Endothelial cell of umbilical vein (primary cell): Measurements from ENCODE around the gene NPPC. TPM values are rescaled to one million over a fixed set of nuclear protein-coding genes. Genes with fewer than 3 reads are reported as not detected.

Source experiments
- BruUV-seq: library from RNA; stranded (reverse); fragments of 400-500 nt; replicated peaks from 2 replicates; lab custom pipeline; 2021; lab: Mats Ljungman, UMichigan
- CTCF ChIA-PET: fragments of 300-600, 350-600 bp; sonication (Branson Sonifier 250); formaldehyde crosslinking; loops from one replicate; lab custom pipeline; 2021; ENCODE audit warnings: antibody characterized with exemption, inconsistent platforms; lab: Charles Lee
- POLR2A ChIA-PET: fragments of 300-600, 350-600 bp; sonication (Branson Sonifier 250); formaldehyde crosslinking; loops from one replicate; lab custom pipeline; 2021; ENCODE audit warnings: antibody characterized with exemption, inconsistent platforms; lab: Charles Lee
- DNase-seq: peaks from one replicate; pipeline ENCODE4 v3.0.0-alpha.2; 2011; ENCODE audit warnings: low read depth, low spot score
- FAIRE-seq: peaks from 2 replicates; lab custom pipeline; 2011; peaks lifted over from hg19 to GRCh38; lab: Jason Lieb, UNC
- H2AFZ ChIP-seq: 2 replicates; pipeline ENCODE4 v1.6.0; 2012; ENCODE audit warnings: low read depth, low read length, control low read depth, inconsistent platforms
- H3K27ac ChIP-seq: 2 replicates; pipeline ENCODE4 v1.5.1; 2011; ENCODE audit warnings: low read depth, mild to moderate bottlenecking, control low read depth, low read length, moderate library complexity; ENCODE audit not compliant: insufficient read depth
- H3K27me3 ChIP-seq, 2 experiments: 2 replicates each; pipeline versions ENCODE4 v1.6.0 to v1.6.1; 2011; ENCODE audit warnings: low read length in 2 of 2, mixed read lengths in 1 of 2; ENCODE audit not compliant: control insufficient read depth in 2 of 2, insufficient read depth in 2 of 2
- H3K36me3 ChIP-seq, 2 experiments: 2 replicates in 1 of 2; 3 replicates in 1 of 2; pipeline ENCODE4 v1.5.1; 2011; ENCODE audit warnings: low read length in 2 of 2, mild to moderate bottlenecking in 1 of 2, moderate library complexity in 1 of 2; ENCODE audit not compliant: control insufficient read depth in 2 of 2, insufficient read depth in 2 of 2; ENCODE audit errors: extremely low read depth in 1 of 2
- H3K4me1 ChIP-seq: 3 replicates; pipeline ENCODE4 v1.5.1; 2011; ENCODE audit warnings: mild to moderate bottlenecking, low read length; ENCODE audit not compliant: control insufficient read depth, insufficient read depth; ENCODE audit errors: extremely low read depth
- H3K4me2 ChIP-seq: 2 replicates; pipeline ENCODE4 v1.6.1; 2011; ENCODE audit warnings: low read length, control low read depth, mixed read lengths; ENCODE audit not compliant: insufficient read depth
- H3K4me3 ChIP-seq, 3 experiments: fragments of 200-600 bp in 1 of 3; sonication (generic), shearing (Covaris generic) in 1 of 3; replicated peaks in 1 of 3; 2 replicates each; pipeline ENCODE4 v1.5.1; 2011 to 2016; ENCODE audit warnings: control low read depth in 3 of 3, low read length in 3 of 3, mild to moderate bottlenecking in 2 of 3, inconsistent platforms in 1 of 3, low read depth in 1 of 3, moderate library complexity in 1 of 3; ENCODE audit not compliant: insufficient read depth in 1 of 3
- H3K79me2 ChIP-seq: 2 replicates; pipeline ENCODE4 v1.6.0; 2012; ENCODE audit warnings: low read length, inconsistent platforms; ENCODE audit not compliant: control insufficient read depth, insufficient read depth
- H3K9ac ChIP-seq: replicated peaks from 2 replicates; pipeline ENCODE3; 2011; ENCODE audit warnings: low read length, control low read depth; ENCODE audit not compliant: insufficient read depth; ENCODE audit errors: extremely low read depth
- H3K9me1 ChIP-seq: replicated peaks from 3 replicates; pipeline ENCODE4 v1.6.0; 2011; ENCODE audit warnings: mild to moderate bottlenecking, low read length; ENCODE audit not compliant: control insufficient read depth, insufficient read depth; ENCODE audit errors: extremely low read depth
- H3K9me3 ChIP-seq: replicated peaks from 2 replicates; pipeline ENCODE4 v1.5.1; 2012; ENCODE audit warnings: low read length, inconsistent platforms; ENCODE audit not compliant: control insufficient read depth, insufficient read depth
- H4K20me1 ChIP-seq: replicated peaks from 2 replicates; pipeline ENCODE3; 2011; ENCODE audit warnings: mild to moderate bottlenecking, low read length; ENCODE audit not compliant: control insufficient read depth, insufficient read depth; ENCODE audit errors: extremely low read depth
- CTCF ChIP-seq, 2 donors: IDR thresholded peaks; 1 replicate in 1 of 2; 2 replicates in 1 of 2; pipeline ENCODE4 v1.5.1; 2011; ENCODE audit warnings: low read length in 2 of 2, mild to moderate bottlenecking in 2 of 2, moderate library complexity in 2 of 2, control low read depth in 1 of 2, inconsistent platforms in 1 of 2, low read depth in 1 of 2; ENCODE audit not compliant: insufficient read depth in 1 of 2; ENCODE audit errors: extremely low read depth in 1 of 2
- EZH2 ChIP-seq: IDR thresholded peaks from 2 replicates; pipeline ENCODE4 v1.6.1; 2012; ENCODE audit warnings: borderline replicate concordance, low read depth, mild to moderate bottlenecking, moderate library complexity, low read length, inconsistent platforms; ENCODE audit not compliant: severe bottlenecking
- FOS ChIP-seq: IDR thresholded peaks from 2 replicates; pipeline ENCODE4 v1.6.1; 2011; ENCODE audit warnings: mild to moderate bottlenecking, low read length, moderate library complexity, borderline replicate concordance; ENCODE audit not compliant: insufficient read depth
- GATA2 ChIP-seq: IDR thresholded peaks from 2 replicates; pipeline ENCODE4 v1.7.0; 2011; ENCODE audit warnings: low read depth, mild to moderate bottlenecking, moderate library complexity, mixed read lengths, low read length; ENCODE audit not compliant: insufficient read length, insufficient read depth
- JUN ChIP-seq: IDR thresholded peaks from 2 replicates; pipeline ENCODE4 v1.6.1; 2011; ENCODE audit warnings: borderline replicate concordance, low read depth; ENCODE audit not compliant: insufficient read length, insufficient read depth
- MAX ChIP-seq: IDR thresholded peaks from 2 replicates; pipeline ENCODE4 v1.6.1; 2011; ENCODE audit not compliant: insufficient read depth, insufficient read length
- MYC ChIP-seq: IDR thresholded peaks from one replicate; pipeline ENCODE4 v1.6.1; 2011; ENCODE audit warnings: mild to moderate bottlenecking, low read depth, low read length
- POLR2A ChIP-seq: IDR thresholded peaks from 2 replicates; pipeline ENCODE4 v1.6.1; 2012; ENCODE audit warnings: low read depth, mild to moderate bottlenecking, control low read depth, low read length
- POLR2AphosphoS5 ChIP-seq: IDR thresholded peaks from 2 replicates; pipeline ENCODE4 v1.6.1; 2012; ENCODE audit warnings: low read depth, mild to moderate bottlenecking, control low read depth, low read length, moderate library complexity; ENCODE audit not compliant: insufficient read depth
- dilution Hi-C: fragments of 300-500 bp; cut with MboI; formaldehyde crosslinking; loops from one replicate; pipeline ENCODE4 v1.15.0; 2019; ENCODE audit warnings: low sequenced_read_pairs; ENCODE audit not compliant: extremely low pct_ligation_motif_present
- intact Hi-C: fragments of 100-400 bp; cut with micrococcal nuclease; formaldehyde crosslinking; loops from one replicate; pipeline ENCODE4 v1.10.0; 2022
- polyA plus RNA-seq, 4 experiments: library from polyadenylated mRNA; depleted of rRNA in 3 of 4; stranded (reverse) in 3 of 4; unstranded in 1 of 4; fragments of >200 nt; gene quantifications; 2 replicates each; pipeline versions ENCODE4 v1.2.1 to v1.2.3, GENCODE V29; 2011 to 2012; ENCODE audit warnings: missing spikeins in 1 of 4
- total RNA-seq: library from RNA; stranded (reverse); gene quantifications from 2 replicates; pipeline ENCODE4 v1.2.3, GENCODE V29; 2021

Gene NPPC
- total and polyA plus RNA-seq, 2 donors (not counting 3 experiments of a cell fraction or from before 2014, with no cell fraction given), result not detected

DNA sequence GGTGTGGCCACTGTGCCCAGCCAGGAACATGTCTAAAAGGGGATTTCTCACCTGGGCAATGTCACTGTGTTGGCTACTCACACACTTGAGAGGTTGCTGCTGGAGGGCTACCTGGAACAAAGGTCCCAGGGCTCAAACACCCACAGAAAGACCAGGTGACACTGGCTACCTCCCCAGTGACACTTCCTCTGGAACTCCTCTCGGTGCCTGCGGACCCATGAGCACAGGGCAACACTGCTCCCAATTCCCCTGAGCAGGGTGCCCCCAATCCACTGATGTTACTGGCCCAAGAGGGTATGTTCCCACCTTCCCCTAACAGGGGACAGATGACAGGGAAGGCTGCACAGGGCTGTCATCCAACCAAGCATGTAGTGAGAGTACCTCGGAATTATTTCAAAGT lies 5.8 kb downstream of the NPPC start:
- H3K79me2 ChIP-seq, result no peaks in the 10 kb centered on the region
- DNase-seq (no peak), FAIRE-seq (no peak)
- no peak overlapping the region for H3K9ac ChIP-seq
- H3K4me2 ChIP-seq, result no peak overlapping the region
- ChIA-PET CTCF (interaction anchor here (1.3 to 4.3 kb wide), 3 partner anchors 11 to 407 kb away, joined by 3 to 25 read pairs (median 4); no protein-coding TSS in a partner anchor), POLR2A (no interaction called here)
- H3K27ac ChIP-seq, result no peak overlapping the region
- H3K36me3 ChIP-seq, result no peaks in the 10 kb centered on the region
- H2AFZ ChIP-seq, result no peak overlapping the region
- dilution Hi-C loops, result no loop called here
- peaks cover 21 to 31% of the 10 kb centered on the region in 2 experiments for H3K27me3 ChIP-seq
- no peak for TF ChIP-seq POLR2A
- no peak for TF ChIP-seq MAX
- no peak for TF ChIP-seq FOS
- no peak for TF ChIP-seq EZH2
- TF ChIP-seq JUN, result no peak
- TF ChIP-seq GATA2, result no peak
- TF ChIP-seq CTCF (IDR thresholded peaks at IDR 0.05; ENCODE audit: extremely low read depth in 1 of 2, insufficient read depth in 1 of 2, low read depth in 1 of 2, low read length in 2 of 2), result no peak
- TF ChIP-seq MYC, result no peak
- no peak for TF ChIP-seq POLR2AphosphoS5
- H4K20me1 ChIP-seq, result no peaks in the 10 kb centered on the region
- no peaks in the 10 kb centered on the region for H3K9me1 ChIP-seq
- H3K9me3 ChIP-seq, result no peaks in the 10 kb centered on the region
- BruUV-seq, result no TSS peak
- H3K4me3 ChIP-seq, result no peak overlapping the region
- intact Hi-C loops, result no loop called here
- H3K4me1 ChIP-seq, result peaks cover under 1% of the 10 kb centered on the region
